GM18499 (cell line): ENCODE measurements around the gene ARFGAP1.

Experiments
- ATAC-seq: cut with Tn5 transposase; IDR thresholded peaks from one replicate; pipeline ENCODE4 v1.9.1; 2021; ENCODE audit warnings: moderate number of reproducible peaks; ENCODE audit not compliant: insufficient read depth, unreplicated experiment

ARFGAP1 gene

DNA sequence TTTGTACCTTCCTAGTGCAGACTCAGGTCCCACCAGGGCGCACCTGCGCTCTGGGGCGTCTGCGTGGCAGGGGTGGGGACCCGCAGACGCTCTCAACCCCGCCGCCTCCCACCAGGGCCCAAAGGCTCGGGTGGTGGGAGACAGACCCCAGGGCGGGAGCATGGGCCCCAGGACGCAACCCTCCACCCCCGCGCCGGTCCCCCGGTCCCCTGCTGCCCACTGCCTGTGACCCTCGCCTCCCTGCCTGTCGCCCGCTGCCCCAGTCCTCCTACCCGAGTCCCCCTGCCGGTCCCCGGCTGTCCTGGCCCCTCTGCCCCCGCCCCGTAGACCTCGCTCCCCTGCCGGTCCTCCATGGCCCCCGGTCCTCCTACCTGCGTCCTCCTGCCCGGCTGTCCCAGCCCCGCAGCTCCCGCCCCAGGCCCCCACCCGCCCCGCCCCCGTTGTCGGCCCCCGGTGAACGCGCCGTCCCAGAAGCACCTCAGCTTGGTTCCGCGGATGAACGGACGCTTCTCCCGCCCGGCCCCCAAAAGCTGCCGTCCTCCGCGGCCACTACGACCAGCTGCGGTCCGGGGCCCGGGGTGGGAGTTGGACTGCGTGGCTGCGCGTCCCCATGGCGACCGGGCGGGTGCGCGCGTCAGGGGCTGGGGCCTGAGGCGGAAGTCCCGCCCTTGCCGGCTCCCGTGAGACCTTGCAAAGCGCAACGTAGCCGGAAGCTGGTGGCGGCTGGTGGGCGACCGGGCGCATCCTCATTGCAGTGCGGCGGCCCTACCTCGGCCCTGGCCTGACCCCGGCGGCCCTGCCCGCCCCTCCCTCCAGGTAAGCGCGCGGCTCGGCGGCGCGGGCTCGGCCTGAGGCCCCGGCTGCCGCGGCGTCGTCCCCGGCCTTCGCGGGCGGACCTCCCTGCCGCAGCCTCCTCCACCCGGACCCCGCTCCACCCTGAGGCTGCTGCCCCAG lies at the start of gene ARFGAP1:
Gene ARFGAP1 (plus strand): TSS at position 709 of the 954 bp plus-strand sequence. CDS start 2,768 bp downstream, outside the sequence.
- no peak for ATAC-seq

DNA sequence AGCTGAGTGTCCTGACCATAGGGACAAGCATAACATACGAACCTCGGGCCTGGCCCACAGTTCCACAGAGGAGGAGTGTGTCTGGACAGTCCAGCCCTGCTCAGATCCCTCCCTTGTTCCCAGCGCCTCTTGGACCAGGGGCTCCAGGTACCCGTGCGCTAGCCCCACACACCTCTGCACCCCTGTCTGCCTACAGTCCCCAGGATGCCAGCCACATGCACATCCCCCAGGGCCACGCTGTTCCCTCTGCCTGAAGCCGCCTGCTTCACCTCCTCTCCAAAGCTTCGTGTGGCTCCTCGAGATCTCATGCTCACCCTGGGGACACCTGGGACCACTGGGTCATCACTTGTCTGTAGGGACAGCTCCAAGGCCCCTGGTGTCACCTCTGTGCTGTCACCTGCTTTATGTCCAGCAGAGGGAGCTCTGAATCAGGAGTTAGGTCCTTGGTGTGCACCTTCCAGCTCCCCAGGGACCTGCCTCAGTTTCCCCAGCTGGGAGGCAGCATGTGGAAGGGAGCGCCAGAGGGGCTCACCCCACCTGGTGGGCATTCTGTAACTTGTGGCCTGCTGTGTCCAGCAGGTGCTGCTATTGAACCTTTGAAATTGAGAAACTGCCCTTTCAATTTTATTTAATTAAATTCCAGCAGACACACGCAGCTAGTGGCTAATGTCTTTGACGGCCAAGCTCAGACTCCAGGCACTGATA lies 49.3 kb upstream of the ARFGAP1 start:
- ATAC-seq = no peak

DNA sequence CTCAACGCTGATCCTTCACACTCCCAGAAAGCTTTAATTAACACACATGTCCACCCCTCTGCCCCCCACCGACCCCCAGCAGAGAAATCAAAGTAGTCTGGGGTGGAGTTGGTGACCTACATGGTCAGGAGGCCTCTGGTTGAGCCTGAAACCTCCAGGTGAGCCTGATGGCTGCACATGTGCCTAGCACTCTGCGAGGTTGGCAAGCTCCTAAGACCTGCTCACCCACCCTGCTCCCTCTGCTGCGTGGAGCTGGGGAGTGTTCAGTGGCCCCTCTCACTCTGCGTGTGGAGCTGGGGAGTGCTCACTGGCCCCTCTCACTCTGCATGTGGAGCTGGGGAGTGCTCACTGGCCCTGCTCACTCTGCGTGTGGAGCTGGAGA lies 48.8 kb upstream of the ARFGAP1 start:
- ATAC-seq = no peak

DNA sequence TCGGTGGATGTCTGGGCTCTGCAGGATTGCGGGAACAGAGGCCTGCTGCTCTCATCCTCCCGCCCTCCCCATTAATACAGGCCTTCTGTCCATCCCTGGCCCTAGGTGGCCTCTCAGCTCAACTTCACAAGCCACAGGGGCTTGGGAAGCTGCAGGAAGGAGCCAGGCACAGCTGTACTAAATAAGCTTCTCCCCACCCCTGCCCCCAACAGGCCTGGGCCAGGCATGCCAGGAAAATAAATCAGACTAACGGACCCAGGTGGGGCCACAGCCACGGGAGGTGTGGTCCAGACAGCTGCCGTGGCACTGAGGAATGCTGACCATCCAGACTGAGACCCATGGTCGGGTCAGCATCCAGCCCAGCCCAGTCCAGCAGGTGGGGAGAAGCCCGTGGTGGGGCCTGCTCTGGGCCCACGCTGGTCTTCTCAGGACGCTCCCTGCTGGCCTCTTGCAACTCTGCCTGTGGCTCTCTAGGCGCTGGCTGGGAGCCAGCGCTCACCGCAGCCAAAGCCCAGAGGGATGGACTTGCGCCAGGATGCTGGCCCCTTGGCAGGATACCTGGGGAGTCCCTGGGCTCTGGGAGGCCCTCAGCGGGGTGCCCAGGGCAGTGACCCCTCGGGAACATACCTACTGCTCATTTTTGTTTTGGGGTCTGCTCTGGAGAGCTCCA lies 48.1 kb upstream of the ARFGAP1 start:
- no peak for ATAC-seq

DNA sequence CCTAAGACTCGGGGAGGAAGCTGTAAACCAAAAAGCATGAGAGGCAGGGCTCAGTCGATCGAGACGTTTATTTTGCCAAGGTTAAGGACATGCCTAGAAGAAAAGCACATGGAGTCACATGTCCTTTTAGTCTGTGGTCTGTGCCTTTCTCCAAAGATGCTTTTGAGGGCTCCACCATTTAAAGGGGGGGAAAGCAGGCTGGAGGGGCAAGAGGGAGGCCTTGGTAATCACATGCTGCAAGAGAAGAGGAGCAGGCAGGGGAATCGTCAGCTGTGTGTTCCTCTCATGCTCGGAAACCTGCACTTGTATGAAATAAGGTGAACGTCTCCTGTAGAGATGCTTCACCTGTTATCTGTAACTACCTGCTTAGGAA lies 47.5 kb upstream of the ARFGAP1 start:
- no peak for ATAC-seq

DNA sequence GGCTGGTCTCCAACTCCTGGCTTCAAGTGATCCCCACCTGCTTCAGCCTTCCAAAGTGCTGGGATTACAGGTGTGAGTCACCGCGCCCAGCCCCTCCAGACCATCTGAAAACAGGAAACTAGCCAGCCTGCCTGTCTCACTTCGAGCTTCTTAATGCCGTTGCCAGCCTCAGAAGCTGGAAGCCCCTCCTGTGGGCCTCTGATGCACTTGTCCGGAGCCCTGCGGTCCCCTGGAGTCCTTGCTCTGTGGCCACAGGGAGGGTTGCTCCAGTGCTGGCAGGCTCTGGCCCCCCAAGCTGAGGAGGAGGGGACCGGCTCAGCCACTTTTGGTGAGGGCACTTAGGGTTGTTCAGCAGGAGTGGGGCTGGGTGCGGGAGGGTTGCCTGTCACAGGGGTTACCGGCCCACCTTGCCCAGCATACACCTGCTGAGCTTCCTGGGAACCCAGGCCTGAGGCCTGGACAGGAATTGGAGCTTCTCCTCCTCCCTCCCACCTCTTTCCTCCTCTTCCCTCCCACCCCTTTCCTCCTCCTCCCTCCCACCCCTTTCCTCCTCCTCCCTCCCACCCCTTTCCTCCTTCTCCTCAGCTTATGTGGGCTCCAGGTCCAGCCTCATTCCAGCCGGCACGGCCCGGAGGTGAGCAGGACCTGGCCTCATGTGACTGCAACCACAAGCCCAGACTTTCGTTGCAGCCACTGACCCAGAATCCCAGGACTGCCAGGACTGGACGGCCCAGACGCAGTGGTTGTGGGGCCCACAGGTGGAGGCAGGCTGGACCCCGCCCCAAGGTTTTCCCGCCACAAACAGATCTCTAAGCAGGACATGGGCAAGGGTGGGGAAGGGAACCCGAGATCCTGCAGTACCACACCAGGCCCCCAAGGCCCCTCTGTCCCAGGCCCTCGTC lies 46.3 kb upstream of the ARFGAP1 start:
- no peak for ATAC-seq

DNA sequence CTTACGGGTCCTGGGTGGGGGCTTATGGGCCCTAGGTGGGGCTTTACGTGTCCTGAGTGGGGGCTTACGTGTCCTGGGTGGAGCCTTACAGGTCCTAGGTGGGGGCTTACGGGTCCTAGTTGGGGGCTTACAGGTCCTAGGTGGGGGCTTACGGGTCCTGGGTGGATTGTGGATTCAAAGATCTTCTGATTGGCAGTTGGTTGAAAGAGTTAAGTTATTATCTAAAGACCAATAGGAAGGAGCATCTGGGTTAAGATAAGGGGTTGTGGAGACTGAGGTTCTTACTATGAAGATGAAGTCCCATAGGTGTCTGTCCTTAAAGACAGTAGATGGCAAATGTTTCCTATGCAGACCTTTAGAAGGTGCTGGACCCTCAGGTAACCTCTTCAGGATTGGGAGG lies 45.4 kb upstream of the ARFGAP1 start:
- ATAC-seq = no peak

DNA sequence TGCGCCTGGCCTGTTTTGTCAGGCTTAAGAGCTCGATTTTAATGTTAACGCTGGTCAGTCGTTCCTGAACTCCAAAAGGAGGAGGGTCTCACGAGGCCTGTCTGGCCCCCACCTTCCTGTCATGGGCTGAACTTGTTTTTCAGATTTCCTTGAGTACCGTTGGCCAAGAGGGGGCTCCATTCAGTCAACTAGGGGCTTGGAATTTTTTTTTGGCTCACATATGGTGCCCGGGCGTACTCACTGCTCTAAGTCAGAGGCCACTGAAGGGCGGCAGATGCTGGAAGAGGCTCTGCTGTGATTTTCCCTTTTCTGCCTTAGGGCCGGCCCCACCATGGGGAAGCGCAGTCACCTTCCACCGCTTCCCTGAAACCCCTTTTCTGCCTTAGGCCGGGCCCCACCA lies 43.8 kb upstream of the ARFGAP1 start:
- no peak for ATAC-seq

DNA sequence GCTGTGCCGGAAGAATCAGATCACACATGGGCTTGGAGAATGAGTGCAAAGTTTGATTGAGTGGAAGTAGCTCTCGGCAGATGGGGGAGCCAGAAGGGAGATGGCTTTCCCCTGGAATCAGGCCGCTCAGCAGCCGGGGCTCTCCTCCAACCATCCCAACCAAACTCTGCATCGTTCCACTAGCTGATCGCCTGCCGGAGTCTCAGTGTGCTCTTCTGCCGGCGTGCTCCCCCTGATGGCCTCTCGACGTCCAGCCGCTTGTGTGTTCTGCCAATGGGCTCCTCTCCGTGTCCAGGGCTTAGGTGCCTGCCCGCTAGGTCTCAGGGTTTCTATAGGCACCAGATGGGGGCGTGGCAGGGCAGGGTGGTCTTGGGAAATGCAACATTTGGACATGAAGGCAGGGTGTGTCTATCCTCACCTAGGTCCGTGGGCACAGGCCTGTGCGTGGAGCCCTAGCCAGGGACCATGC lies 41.8 kb upstream of the ARFGAP1 start:
- no peak for ATAC-seq

DNA sequence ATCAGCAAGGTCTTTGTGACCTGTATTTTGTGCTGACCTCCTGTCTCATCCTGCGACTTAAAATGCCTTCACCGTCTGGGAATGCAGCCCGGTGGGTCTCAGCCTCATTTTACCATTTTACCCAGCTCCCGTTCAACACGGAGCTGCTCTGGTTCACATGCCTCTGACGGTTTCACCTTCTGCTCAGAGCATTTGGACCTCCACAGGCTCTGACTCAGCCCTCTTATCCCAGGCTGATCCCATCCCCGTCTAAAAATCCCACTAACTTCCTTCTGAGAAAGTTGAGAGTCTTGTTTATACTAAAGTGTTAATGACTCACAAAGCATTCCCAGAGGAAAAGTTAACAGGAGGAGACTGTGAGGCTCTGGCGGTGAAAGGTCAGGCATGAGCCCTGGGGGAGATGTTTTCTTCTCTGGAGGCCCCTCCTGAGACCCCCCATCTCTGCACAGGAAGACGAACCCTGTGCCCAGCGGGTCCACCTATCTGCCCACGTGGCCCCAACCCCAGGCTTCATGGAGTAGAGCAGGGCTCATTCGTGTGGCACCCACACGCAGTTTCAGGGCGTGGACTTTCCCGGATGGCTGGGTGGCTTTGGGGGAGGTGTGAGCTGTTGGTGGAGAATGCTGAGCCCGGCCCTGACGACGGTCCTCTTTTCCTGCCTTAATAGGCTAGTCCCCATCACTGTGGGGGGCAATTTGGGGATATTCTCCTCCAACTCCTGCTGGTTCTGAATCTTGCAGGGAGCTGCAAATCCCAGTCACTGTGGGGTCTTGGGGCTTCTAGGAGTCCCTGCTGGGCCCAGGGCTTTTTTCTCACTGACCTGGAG lies 40.2 kb upstream of the ARFGAP1 start:
- ATAC-seq = no peak

DNA sequence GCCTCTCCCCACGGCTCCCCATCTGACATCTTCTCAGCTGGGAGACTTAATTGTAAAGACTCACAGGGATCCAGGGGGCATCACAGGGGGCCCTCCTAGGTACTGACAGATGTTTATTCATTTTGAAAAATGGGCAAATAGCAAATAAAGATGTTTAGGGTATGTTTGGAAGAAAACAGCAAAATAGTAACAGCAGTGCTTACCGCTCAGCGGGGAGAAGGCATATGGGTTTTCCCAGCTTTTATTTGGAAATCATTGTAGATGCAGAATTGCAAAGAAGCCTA lies 39.6 kb upstream of the ARFGAP1 start:
- no peak for ATAC-seq

DNA sequence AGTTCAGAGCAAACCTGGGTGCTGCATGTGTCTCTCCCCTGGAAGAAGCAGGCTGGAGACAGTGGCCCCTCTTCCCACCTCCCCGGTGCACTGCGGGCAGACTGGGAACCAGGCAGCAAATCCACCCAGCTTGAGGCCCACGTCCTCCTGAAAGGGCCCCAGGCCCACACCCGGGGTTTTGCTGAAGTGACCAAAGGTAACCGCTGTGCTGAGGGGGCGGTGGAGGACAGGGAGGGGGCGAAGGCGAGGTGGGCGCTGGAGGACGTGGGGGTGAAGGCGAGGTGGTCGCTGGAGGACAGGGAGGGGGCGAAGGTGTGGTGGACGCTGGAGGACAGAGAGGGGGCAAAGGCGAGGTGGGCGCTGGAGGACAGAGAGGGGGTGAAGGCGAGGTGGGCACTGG lies 38.7 kb upstream of the ARFGAP1 start:
- no peak for ATAC-seq

DNA sequence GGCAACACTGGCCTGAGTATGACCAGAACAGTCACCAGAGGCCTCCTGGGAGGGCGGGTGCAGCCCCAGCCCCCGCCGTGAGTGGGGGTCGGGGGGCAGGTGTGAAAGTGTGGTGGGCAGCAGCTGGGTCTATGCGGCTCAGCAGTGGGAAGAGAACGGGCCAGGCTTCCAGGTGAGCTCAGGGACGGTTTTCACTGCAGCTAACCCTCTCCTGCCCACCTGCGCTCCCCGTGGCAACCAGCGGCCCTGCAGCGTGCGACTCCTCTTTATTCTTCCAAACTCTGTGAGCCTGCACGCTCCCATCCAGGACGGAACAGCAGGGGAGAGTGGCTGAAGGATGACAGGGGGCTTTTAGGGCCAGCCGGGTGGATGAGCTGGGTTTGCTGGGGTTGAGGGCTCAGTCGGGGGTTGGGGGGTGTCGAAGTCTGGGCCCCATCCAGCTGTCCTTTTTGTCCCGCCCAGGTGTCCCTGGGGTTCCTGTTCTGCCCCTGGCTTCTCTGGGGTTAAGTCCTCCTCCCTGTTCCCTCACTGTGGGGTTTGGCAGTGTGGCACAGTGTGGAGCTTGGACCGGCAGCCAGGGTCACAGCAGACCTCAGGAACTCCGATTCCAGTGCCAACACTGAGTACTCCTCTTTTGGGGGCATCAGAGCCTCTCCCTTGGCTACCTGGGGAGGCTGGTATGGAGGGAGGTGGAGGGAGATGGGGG lies 37.8 kb upstream of the ARFGAP1 start:
- ATAC-seq = no peak

DNA sequence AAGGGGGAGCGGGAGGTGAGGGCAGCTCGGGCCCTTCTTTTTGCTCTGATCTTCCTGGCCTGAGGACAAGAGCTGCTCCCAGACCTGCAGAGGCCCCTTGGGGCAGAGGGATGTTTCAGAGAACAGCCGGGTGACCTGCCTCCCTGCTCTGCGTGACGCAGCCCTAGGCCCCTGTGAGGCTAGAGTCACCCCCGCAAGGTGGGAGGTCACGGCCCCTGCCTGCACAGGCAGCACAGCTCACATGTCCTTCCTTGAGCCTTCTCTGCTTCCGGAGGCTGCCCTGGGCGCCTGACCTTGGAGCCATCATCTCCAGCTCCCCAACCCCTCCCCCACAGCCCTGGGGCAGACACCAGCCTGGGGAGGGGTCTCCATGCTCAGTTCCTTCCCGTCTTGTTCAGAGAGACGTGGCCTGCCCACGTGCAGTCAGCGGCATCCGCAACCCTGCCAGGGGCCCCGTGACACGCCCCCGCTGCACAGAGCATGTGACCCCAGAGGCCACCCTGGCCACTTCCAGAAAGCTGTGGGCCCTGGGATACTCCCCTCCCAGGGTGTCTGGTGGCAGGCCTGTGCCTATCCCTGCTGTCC lies 37.1 kb upstream of the ARFGAP1 start, which contains the start of gene BIRC7:
Gene BIRC7 (plus strand): TSS at position 507 of the 585 bp plus-strand sequence. CDS start 192 bp downstream, outside the sequence.
- ATAC-seq = no peak

DNA sequence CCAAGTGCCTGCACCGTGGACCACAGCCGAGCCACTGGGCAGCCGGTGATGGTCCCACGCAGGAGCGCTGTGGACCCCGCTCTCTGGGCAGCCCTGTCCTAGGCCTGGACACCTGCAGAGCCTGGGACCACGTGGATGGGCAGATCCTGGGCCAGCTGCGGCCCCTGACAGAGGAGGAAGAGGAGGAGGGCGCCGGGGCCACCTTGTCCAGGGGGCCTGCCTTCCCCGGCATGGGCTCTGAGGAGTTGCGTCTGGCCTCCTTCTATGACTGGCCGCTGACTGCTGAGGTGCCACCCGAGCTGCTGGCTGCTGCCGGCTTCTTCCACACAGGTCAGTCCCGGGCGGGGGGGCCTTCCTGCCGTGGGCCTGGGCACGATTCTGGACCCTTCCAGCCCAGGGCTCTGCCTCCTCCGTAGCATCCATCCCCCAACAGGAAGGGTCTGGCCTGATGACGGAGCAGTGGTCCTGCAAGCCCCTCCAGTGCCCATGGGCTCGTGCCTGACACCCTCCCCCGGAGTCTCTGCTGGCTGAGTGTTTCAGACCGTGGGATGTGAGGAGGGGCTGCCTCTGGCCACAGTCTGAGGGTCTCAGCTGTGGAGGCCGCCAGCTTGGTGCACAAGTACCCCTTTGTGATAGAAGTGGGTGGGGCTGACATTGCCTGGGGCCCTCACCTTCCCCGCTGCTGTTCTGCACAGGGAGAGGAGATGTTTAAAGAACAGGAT lies 36.3 kb upstream of the ARFGAP1 start:
- no peak for ATAC-seq

DNA sequence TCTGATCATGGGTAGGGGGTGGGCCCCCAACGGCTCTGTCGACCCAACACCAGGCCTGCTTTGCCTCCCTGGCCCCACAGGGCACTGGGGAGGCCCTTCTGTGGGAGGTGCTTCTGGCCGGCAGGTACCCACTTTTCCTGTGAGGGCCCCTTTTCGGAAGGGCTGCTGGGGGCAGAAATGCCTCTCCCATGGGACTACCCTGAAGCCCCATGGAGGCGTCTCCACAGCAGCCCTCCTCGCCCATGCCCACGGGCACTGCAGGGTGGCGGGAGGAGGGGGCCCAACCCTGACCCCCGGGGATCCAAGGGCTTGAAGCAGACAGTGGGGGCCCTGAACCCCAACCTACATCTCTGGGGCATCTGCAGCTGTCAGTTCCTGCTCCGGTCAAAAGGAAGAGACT lies 34.6 kb upstream of the ARFGAP1 start:
- ATAC-seq = no peak

DNA sequence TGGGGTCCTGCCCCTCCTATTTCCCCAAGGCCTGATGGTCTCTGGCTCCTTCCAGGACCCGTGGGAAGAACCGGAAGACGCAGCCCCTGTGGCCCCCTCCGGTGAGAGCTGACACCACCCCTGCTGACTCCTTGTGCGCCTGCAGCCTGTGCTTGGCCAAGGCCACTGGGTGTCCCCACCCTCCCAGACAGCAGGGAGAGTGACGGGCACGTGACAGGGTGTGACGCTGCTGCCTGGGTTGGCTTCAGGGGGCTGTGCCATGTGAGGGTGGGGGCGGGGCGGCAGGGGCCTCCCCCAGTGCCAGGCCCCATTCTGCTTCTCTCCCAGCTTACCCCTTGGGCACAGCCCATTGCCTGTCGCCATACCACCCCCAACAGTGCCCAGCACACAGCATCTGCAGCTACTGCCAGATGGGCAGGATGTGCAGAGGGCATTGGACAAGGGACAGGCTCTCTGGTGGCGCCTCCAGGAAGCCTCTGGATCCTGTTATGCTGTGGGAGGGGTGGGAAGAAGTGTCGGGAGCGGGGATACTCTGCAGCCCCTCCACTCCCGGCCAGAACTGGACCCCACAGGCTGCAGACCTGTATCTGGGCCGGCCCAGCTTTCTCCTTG lies 34.0 kb upstream of the ARFGAP1 start:
- no peak for ATAC-seq
